ENCODE results near the gene DGKZ. TPM values are rescaled to one million over a fixed set of nuclear protein-coding genes. Genes with fewer than 3 reads are reported as not detected.

Gene DGKZ
- total RNA-seq, 4 donors from 2014 or later = 13.5 to 55.3 (median 42.8) TPM

- intact Hi-C loops (cut with DNase I; ENCODE audit: low total_unique reads) = no loop called here
- TF ChIP-seq POLR2A (IDR thresholded peaks at IDR 0.05) = no peak
- no peak for TF ChIP-seq CTCF (IDR thresholded peaks at IDR 0.05)
- Histone ChIP-seq H3K9me3 (no peaks in the 10 kb centered on the region), H3K27me3 (no peaks in the 10 kb centered on the region), H3K27ac (no peak overlapping the region), H3K36me3 (no peaks in the 10 kb centered on the region), H3K4me1 (no peaks in the 10 kb centered on the region), H3K4me3 (no peak overlapping the region)
- DNase-seq = no peak
Observed at GRCh38 chr11:46413760-46414465, 66.7 kb downstream of the DGKZ start.

GRCh38 chr11:46414466-46414796 is 67.2 kb downstream of the DGKZ start:
- no peak for DNase-seq
- no peaks in the 10 kb centered on the region for H3K4me1 ChIP-seq
- intact Hi-C loops (cut with DNase I; ENCODE audit: low total_unique reads) = no loop called here
- H3K4me3 ChIP-seq = no peak overlapping the region
- no peaks in the 10 kb centered on the region for H3K36me3 ChIP-seq
- no peak for TF ChIP-seq CTCF (IDR thresholded peaks at IDR 0.05)
- TF ChIP-seq POLR2A (IDR thresholded peaks at IDR 0.05) = no peak
- H3K27me3 ChIP-seq = no peaks in the 10 kb centered on the region
- H3K9me3 ChIP-seq = no peaks in the 10 kb centered on the region
- no peak overlapping the region for H3K27ac ChIP-seq

GRCh38 chr11:46414879-46415278 is 67.6 kb downstream of the DGKZ start:
- no peaks in the 10 kb centered on the region for H3K27me3 ChIP-seq
- intact Hi-C loops (cut with DNase I; ENCODE audit: low total_unique reads) = no loop called here
- H3K36me3 ChIP-seq = no peaks in the 10 kb centered on the region
- H3K4me1 ChIP-seq = no peaks in the 10 kb centered on the region
- no peak overlapping the region for H3K4me3 ChIP-seq
- no peak for TF ChIP-seq CTCF (IDR thresholded peaks at IDR 0.05)
- TF ChIP-seq POLR2A (IDR thresholded peaks at IDR 0.05) = no peak
- DNase-seq = no peak
- H3K27ac ChIP-seq = no peak overlapping the region
- H3K9me3 ChIP-seq = no peaks in the 10 kb centered on the region

GRCh38 chr11:46417711-46418110 is 70.4 kb downstream of the DGKZ start:
- H3K9me3 ChIP-seq = no peaks in the 10 kb centered on the region
- no peaks in the 10 kb centered on the region for H3K4me1 ChIP-seq
- no peak for DNase-seq
- TF ChIP-seq CTCF (IDR thresholded peaks at IDR 0.05) (no peak), POLR2A (IDR thresholded peaks at IDR 0.05) (no peak)
- no peak overlapping the region for H3K27ac ChIP-seq
- intact Hi-C loops (cut with DNase I; ENCODE audit: low total_unique reads) = no loop called here
- H3K36me3 ChIP-seq = no peaks in the 10 kb centered on the region
- H3K27me3 ChIP-seq = no peaks in the 10 kb centered on the region
- H3K4me3 ChIP-seq = no peak overlapping the region

- H3K4me1 ChIP-seq = no peaks in the 10 kb centered on the region
- no peaks in the 10 kb centered on the region for H3K9me3 ChIP-seq
- H3K4me3 ChIP-seq = no peak overlapping the region
- no peaks in the 10 kb centered on the region for H3K36me3 ChIP-seq
- no peak overlapping the region for H3K27ac ChIP-seq
- H3K27me3 ChIP-seq = no peaks in the 10 kb centered on the region
- intact Hi-C loops (cut with DNase I; ENCODE audit: low total_unique reads) = no loop called here
- no peak for DNase-seq
- no peak for TF ChIP-seq POLR2A (IDR thresholded peaks at IDR 0.05)
- TF ChIP-seq CTCF (IDR thresholded peaks at IDR 0.05) = no peak
Observed at GRCh38 chr11:46418751-46419150, 71.5 kb downstream of the DGKZ start.
